ENCODE data around the gene KLHL3.
A peak's percentile ranks its signal among the peaks of the same experiment; 100 is the strongest.

Gene KLHL3

GRCh38 chr5:137754188-137754960, 18.5 kb upstream of the KLHL3 start, which contains the start of gene HNRNPA0:
Gene HNRNPA0 (minus strand): TSS chr5:137754363. CDS start chr5:137754066, 297 bp downstream.
- H3K27ac Mint-ChIP-seq, result peak within 1 kb of the TSS; percentile 100
- DNase-seq (ENCODE audit: low spot score), result peak; percentile 96
- no peaks in the 10 kb centered on the region for H3K27me3 Mint-ChIP-seq (ENCODE audit: low read depth)
- H3K4me1 Mint-ChIP-seq (ENCODE audit: low read depth), result peaks cover 21% of the 10 kb centered on the region
- H3K36me3 Mint-ChIP-seq (ENCODE audit: low read depth), result peaks cover 34% of the 10 kb centered on the region
- no peaks in the 10 kb centered on the region for H3K9me3 Mint-ChIP-seq
- peak within 1 kb of the TSS; percentile 95 for H3K4me3 Mint-ChIP-seq

- Mint-ChIP-seq H3K9me3 (no peaks in the 10 kb centered on the region), H3K27ac (peak overlapping the region; percentile 100), H3K36me3 (ENCODE audit: low read depth) (peaks cover 34% of the 10 kb centered on the region), H3K4me1 (ENCODE audit: low read depth) (peaks cover 21% of the 10 kb centered on the region), H3K27me3 (ENCODE audit: low read depth) (no peaks in the 10 kb centered on the region), H3K4me3 (peak overlapping the region; percentile 95)
- DNase-seq (ENCODE audit: low spot score), result no peak
Measured at GRCh38 chr5:137753691-137754187, 17.9 kb upstream of the KLHL3 start.

- H3K36me3 Mint-ChIP-seq (ENCODE audit: low read depth), result peaks cover 34% of the 10 kb centered on the region
- peaks cover 21% of the 10 kb centered on the region for H3K4me1 Mint-ChIP-seq (ENCODE audit: low read depth)
- H3K9me3 Mint-ChIP-seq, result no peaks in the 10 kb centered on the region
Measured at GRCh38 chr5:137752905-137753690, 17.2 kb upstream of the KLHL3 start.

DNA sequence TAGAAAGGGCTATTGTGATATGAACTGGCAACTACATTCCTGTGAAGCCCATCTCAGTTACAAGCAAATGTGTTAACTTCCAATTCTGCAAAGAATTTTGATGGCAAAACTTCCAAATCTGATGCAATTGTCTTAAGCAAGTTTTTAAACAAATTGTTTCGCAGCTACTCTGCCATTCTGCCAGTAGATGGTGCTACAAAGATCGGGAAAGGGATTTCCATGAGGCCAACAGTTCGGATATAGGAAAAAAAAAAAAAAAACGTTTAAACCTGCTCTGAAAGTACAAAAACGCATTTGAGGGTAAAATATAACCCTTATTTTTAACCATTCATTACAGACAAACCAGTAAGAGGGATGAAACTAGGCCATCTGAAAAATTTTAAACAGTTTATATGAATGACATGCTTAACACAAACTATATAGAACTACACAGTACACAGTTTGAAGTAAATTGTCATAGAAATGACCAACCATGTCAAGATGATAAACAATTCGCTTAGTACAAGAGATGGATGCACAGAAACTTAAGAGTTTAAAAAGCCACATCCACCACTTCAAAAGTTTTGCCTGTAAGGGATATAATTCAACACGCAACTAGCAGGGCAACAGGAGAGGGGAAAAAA, 16.1 kb upstream of the KLHL3 start:
- Mint-ChIP-seq H3K4me1 (ENCODE audit: low read depth) (peaks cover 21% of the 10 kb centered on the region), H3K36me3 (ENCODE audit: low read depth) (peaks cover 34% of the 10 kb centered on the region), H3K9me3 (no peaks in the 10 kb centered on the region), H3K4me3 (peak overlapping the region; percentile 95), H3K27ac (peak overlapping the region; percentile 84), H3K27me3 (ENCODE audit: low read depth) (no peaks in the 10 kb centered on the region)
- no peak for DNase-seq (ENCODE audit: low spot score)

More at GRCh38 chr5:137752905-137753690, 17.2 kb upstream of the KLHL3 start:
- Mint-ChIP-seq H3K4me3 (peak overlapping the region; percentile 95), H3K27me3 (ENCODE audit: low read depth) (no peaks in the 10 kb centered on the region), H3K27ac (peak overlapping the region; percentile 100)
- DNase-seq (ENCODE audit: low spot score), result peak; percentile 32

DNA sequence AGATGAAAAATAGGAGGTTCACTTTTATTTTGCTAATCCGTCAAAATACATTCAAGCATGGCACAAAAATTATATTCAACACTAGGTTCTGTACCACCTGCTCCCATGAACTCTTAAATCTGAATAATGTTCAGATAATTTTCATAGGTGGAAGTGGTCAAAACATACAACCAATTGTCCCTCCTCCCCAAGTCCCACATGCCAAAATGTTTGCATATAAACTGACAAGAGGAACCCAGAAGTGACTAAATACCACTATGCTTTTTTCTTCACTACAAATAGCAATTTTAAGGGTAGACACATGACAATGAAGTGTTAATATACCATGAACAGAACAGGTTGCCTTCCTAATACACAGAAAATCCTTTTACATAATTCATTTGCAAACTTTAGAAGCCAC, 14.5 kb upstream of the KLHL3 start:
- Mint-ChIP-seq H3K27me3 (ENCODE audit: low read depth) (no peaks in the 10 kb centered on the region), H3K9me3 (no peaks in the 10 kb centered on the region), H3K27ac (no peak overlapping the region), H3K4me1 (ENCODE audit: low read depth) (peaks cover 21% of the 10 kb centered on the region), H3K4me3 (no peak overlapping the region), H3K36me3 (ENCODE audit: low read depth) (peaks cover 34% of the 10 kb centered on the region)
- no peak for DNase-seq (ENCODE audit: low spot score)

GRCh38 chr5:137747848-137748247, 12.0 kb upstream of the KLHL3 start:
- H3K4me1 Mint-ChIP-seq (ENCODE audit: low read depth), result peaks cover 18% of the 10 kb centered on the region
- no peak overlapping the region for H3K4me3 Mint-ChIP-seq
- H3K27ac Mint-ChIP-seq, result no peak overlapping the region
- peaks cover 2% of the 10 kb centered on the region for H3K27me3 Mint-ChIP-seq (ENCODE audit: low read depth)
- no peak for DNase-seq (ENCODE audit: low spot score)
- H3K9me3 Mint-ChIP-seq, result no peaks in the 10 kb centered on the region
- H3K36me3 Mint-ChIP-seq (ENCODE audit: low read depth), result peaks cover 26% of the 10 kb centered on the region

DNA sequence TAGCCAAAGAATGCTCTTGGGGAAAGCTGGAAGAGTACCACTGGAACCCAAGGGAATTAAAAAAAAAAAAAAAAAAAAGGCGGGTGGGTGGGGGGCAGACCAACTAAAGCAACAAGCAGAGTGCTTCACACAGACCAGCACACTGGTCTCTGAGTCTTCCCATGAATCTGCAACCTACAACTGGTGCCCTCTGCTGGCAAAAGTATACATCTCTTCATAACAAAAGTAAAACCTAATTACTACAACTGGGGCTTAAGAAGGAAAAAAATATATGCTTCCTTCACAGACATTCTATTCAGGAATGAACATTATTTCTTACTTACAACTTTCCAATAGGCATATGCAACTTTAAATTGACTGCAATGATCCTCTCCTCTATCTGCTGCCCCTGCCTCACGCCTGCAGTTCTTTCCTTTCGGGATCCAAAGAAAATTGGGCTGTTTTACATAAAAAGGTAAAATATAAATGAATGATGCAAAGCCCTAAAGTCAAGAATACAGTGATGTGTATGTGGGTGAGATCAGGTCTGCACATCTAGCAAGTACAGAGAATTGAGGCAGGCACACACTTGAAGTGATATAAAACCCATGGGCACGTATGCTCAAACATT, 7.2 kb upstream of the KLHL3 start:
- DNase-seq (ENCODE audit: low spot score), result peak; percentile 41

DNA sequence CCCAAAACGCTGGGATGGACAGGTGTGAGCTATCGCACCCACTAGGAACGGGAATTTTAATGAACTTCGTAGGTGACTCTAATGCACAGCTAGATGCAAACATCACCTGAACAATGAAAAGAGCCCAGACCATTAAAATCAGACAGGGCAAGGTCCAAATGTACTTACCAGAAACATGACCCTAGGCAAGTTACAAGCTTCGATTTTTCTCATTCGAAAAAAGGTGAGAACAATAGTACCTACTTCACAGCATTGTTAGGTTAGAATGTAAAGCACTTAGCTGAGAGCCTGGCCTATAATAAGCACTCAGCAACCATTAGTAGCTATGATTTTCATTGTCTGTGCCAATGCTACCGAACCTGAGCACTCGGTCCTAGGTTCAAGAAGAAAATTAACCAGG, 5.8 kb upstream of the KLHL3 start:
- Mint-ChIP-seq H3K4me1 (ENCODE audit: low read depth) (peaks cover 5% of the 10 kb centered on the region), H3K4me3 (no peak overlapping the region), H3K27ac (no peak overlapping the region), H3K27me3 (ENCODE audit: low read depth) (peaks cover 2% of the 10 kb centered on the region), H3K36me3 (ENCODE audit: low read depth) (peaks cover 4% of the 10 kb centered on the region), H3K9me3 (peaks cover 5% of the 10 kb centered on the region)
- no peak for DNase-seq (ENCODE audit: low spot score)

More for the DNA sequence above, 7.2 kb upstream of the KLHL3 start:
- H3K9me3 Mint-ChIP-seq, result no peaks in the 10 kb centered on the region
- peaks cover 2% of the 10 kb centered on the region for H3K27me3 Mint-ChIP-seq (ENCODE audit: low read depth)
- peaks cover 5% of the 10 kb centered on the region for H3K4me1 Mint-ChIP-seq (ENCODE audit: low read depth)
- H3K4me3 Mint-ChIP-seq, result no peak overlapping the region
- H3K36me3 Mint-ChIP-seq (ENCODE audit: low read depth), result no peaks in the 10 kb centered on the region
- H3K27ac Mint-ChIP-seq, result no peak overlapping the region

DNA sequence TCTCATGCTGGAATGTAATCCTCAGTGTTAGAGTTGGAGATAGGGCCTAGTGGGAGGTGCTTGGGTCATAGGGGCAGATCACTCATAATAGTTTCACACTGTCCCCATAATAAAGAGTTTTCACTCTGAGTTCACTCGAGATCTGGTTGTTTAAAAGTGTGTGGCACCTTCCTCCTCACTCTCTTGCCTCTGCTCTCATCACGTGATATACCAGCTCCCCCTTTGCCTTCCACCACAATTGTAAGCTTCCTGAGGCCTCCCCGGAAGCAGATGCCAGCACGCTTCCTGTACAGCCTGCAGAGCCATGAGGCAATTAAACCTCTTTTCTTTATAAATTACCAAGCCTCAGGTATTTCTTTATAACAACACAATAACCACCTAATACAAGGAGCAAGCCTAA, 3.8 kb upstream of the KLHL3 start:
- Mint-ChIP-seq H3K9me3 (peaks cover 5% of the 10 kb centered on the region), H3K4me1 (ENCODE audit: low read depth) (peaks cover 5% of the 10 kb centered on the region), H3K27ac (no peak overlapping the region), H3K4me3 (no peak overlapping the region), H3K36me3 (ENCODE audit: low read depth) (peaks cover 4% of the 10 kb centered on the region), H3K27me3 (ENCODE audit: low read depth) (peaks cover under 1% of the 10 kb centered on the region)
- DNase-seq (ENCODE audit: low spot score), result no peak

GRCh38 chr5:137738947-137739346, 3.1 kb upstream of the KLHL3 start:
- Mint-ChIP-seq H3K4me3 (no peak overlapping the region), H3K9me3 (peaks cover 5% of the 10 kb centered on the region), H3K4me1 (ENCODE audit: low read depth) (peaks cover 11% of the 10 kb centered on the region), H3K27me3 (ENCODE audit: low read depth) (no peaks in the 10 kb centered on the region), H3K27ac (no peak overlapping the region), H3K36me3 (ENCODE audit: low read depth) (peaks cover 4% of the 10 kb centered on the region)
- DNase-seq (ENCODE audit: low spot score), result no peak

DNA sequence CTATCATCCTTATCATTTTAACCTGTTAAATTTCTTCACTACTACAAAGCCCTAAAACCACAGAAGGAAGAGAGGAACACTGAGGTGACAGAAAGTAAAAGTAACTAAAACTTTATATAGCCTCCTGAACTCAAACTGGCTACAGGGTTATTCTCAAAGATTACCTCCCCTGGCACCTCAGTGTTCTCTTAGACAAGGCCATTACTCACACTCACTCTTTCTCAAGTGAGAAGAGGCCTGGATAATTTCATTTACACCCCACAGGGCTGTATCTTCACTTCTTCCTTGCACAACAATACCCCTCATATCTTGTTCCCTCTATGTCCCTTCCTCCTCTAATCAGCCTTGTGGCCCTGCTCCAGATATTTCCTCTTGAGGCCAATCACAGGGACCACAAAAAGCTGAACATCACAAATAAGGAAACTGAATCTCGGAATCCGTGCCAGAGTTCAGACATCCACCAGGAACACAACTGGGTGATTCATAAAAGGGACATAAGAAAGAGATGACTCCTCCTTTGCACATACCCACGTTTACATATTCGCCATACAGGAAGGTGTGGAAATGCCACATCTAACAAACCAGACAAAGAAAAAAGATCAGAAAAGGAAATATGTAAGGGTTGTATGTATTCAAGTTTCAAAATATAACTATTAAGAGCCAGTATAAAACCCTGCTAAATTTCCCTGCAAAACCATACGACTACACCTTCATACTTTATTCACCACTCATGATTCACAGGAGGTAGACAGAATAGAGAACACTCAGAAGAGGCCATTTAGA, 1.7 kb upstream of the KLHL3 start:
- Mint-ChIP-seq H3K27ac (no peak overlapping the region), H3K4me3 (no peak overlapping the region), H3K36me3 (ENCODE audit: low read depth) (peaks cover 4% of the 10 kb centered on the region), H3K9me3 (peaks cover 5% of the 10 kb centered on the region), H3K27me3 (ENCODE audit: low read depth) (peaks cover 3% of the 10 kb centered on the region), H3K4me1 (ENCODE audit: low read depth) (peaks cover 12% of the 10 kb centered on the region)
- peak; percentile 32 for DNase-seq (ENCODE audit: low spot score)

DNA sequence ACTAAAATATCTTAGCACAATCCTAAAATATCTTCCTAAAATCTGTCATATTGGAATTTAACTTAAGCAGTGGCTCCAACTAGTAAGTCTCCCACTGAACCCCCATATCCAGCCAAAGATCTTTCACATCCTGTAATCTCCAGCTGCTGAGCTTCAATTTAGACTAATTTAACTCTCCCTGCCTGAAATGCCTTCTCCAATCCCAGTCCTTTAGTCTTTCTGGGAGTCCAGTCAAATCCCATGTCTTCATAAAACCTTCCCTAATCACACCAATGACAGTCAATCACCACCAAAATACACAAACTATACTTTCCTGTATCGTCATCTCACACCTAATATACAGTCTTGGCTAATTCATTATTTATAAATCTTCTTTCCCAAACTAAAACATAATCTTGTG, 607 bp upstream of the KLHL3 start:
- Mint-ChIP-seq H3K27me3 (ENCODE audit: low read depth) (peaks cover 6% of the 10 kb centered on the region), H3K4me3 (no peak overlapping the region), H3K9me3 (peaks cover 5% of the 10 kb centered on the region), H3K27ac (no peak overlapping the region), H3K36me3 (ENCODE audit: low read depth) (peaks cover 4% of the 10 kb centered on the region), H3K4me1 (ENCODE audit: low read depth) (peaks cover 14% of the 10 kb centered on the region)
- no peak for DNase-seq (ENCODE audit: low spot score)
